Astrocyte of the spinal cord (primary cell): ENCODE measurements around the gene SIX3.

ENCODE experiments used
- DNase-seq: peaks from one replicate; pipeline ENCODE4 v3.0.0; 2011; ENCODE audit warnings: low read depth, low spot score
- H3K4me3 ChIP-seq: 2 replicates; pipeline ENCODE4 v1.5.1; 2011; ENCODE audit warnings: low read depth, mild to moderate bottlenecking, low read length, moderate library complexity
- in situ Hi-C: cut with HindIII; loops from 2 replicates; pipeline ENCODE4 v1.10.0; 2017; ENCODE audit warnings: low sequenced_read_pairs
- TF ChIP-seq, protein P1 (sequence below): IDR thresholded peaks from 2 replicates; pipeline ENCODE4 v1.5.1; 2012; ENCODE audit warnings: low read depth, mild to moderate bottlenecking, low read length, inconsistent platforms

Gene SIX3

DNA sequence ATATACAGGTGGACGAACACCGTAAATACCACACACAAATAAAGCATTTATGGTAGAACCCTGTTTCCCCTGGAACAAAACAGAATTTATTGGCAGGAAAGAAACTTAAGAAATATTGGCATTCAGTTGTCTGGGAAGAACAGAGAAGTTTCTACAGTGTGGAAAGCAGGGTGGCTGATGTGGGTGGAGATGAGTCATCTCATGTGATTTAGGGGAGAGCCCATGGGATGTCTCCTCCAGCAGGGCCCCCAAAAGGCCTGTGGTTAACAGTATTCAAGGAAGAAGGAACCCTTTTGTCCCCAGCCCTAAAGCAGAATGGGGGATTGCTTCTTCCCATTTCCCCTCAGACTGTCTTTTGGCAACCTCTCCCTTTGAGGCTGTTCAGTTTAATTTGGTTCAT is 24.2 kb downstream of the SIX3 start:
- in situ Hi-C loops = no loop called here
- no peak overlapping the region for H3K4me3 ChIP-seq
- DNase-seq = no peak
- TF ChIP-seq, protein P1, sequence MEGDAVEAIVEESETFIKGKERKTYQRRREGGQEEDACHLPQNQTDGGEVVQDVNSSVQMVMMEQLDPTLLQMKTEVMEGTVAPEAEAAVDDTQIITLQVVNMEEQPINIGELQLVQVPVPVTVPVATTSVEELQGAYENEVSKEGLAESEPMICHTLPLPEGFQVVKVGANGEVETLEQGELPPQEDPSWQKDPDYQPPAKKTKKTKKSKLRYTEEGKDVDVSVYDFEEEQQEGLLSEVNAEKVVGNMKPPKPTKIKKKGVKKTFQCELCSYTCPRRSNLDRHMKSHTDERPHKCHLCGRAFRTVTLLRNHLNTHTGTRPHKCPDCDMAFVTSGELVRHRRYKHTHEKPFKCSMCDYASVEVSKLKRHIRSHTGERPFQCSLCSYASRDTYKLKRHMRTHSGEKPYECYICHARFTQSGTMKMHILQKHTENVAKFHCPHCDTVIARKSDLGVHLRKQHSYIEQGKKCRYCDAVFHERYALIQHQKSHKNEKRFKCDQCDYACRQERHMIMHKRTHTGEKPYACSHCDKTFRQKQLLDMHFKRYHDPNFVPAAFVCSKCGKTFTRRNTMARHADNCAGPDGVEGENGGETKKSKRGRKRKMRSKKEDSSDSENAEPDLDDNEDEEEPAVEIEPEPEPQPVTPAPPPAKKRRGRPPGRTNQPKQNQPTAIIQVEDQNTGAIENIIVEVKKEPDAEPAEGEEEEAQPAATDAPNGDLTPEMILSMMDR = no peak

DNA sequence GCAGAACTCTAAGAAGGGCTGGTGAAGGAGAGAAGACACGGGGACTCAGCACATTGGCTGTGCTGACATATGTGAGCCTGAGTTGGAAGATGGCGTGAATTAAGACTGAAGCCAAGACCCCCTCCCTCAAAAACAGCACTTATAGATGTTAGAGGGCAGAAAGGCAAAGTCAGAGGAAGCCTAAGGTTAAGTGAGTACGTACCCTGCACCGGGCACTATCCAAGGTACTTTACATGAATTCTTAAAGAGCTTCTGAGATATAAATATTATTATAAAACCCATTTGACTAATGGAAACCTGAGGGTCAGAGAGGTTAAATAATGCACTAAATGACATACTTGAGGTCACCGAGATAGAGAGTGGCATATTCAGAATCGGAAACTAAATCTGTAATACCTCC is 25.6 kb downstream of the SIX3 start:
- TF ChIP-seq, protein P1 = no peak
- in situ Hi-C loops = no loop called here

DNA sequence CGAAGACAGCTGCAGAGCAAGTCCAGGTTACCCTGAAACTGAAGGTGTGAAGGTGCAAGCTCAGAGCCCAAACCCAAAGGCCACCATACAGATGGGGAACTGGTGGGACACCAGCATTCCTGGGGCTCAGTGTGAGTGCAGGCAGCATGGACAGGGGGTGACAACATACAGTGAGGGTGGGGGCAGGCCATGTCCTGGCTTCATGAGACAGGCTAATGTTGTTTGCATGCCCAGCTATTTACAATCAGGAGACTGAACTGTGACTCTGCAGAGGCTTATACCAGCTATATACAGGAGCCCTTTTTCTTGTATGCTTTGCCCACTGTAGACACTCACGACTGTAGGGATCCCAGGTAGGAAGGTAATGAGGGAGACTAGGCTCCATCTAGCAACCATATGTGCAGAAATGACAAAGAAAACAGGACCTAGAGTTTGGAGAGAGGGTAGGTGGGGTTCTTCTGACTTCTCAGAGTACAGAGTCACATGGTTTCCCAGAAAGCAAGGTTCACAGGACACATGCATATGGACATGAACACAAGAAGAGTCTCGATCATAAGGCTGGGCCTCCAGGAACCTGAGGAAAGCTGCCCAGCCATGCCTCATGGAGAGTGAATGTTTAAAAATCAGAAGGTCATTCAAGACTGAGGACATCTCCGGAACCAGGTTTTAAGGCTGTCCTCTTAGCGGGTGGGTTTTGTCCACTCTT is 26.4 kb downstream of the SIX3 start:
- TF ChIP-seq, protein P1 = no peak
- in situ Hi-C loops = no loop called here
- no peak for DNase-seq
- no peak overlapping the region for H3K4me3 ChIP-seq

More for the DNA sequence above, 25.6 kb downstream of the SIX3 start:
- H3K4me3 ChIP-seq = no peak overlapping the region
- no peak for DNase-seq

DNA sequence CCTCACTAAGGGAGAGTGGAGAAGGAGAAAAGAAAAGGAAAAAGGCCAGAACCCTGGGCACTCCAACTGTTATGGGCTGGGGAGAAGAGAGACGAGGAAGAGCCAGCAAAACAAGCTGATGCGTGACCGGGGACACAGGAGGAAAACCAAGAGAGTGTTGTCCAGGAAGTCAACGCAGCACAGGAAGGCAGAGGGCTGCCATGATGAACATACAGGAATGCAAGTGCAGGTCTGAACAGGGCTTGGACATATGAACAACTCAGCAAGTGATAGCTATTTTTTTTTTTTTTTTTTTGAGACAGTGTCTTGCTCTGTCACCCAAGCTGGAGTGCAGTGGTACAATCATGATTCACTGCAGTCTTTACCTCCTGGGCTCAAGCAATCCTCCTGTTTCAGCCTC is 28.4 kb downstream of the SIX3 start:
- no peak overlapping the region for H3K4me3 ChIP-seq
- in situ Hi-C loops = no loop called here
- no peak for DNase-seq
- TF ChIP-seq, protein P1 = no peak

DNA sequence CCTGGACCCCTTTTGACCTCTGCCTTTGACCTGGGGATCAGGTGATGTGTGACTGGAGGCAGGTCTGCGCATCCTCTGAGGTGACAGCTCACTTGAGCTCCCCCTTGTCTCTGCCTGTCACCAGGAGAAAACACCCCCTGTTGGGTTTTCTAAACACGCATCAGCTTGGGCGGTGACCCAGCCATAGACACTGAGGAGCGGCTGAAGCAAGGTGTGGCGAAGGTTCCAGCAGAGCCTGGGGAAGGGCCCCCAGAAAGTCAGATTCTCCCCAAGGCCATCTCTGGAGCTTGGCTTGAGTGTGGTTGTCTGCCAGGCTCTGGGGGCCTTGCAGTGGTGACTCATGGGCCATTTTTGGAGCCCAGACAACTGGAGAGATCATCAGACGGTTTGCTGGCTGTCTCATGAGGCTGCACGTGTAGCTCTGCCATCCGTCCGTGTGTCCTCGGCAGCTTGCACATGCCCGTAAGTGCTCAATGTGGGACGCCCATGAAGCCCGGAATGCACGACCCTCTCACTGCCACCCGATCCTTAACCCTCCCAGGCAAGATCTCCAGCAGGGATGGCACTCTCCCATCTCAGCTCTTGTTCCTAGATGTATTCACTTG is 29.4 kb downstream of the SIX3 start:
- H3K4me3 ChIP-seq = no peak overlapping the region
- in situ Hi-C loops = no loop called here
- TF ChIP-seq, protein P1 = no peak
- peak; percentile 25 for DNase-seq

DNA sequence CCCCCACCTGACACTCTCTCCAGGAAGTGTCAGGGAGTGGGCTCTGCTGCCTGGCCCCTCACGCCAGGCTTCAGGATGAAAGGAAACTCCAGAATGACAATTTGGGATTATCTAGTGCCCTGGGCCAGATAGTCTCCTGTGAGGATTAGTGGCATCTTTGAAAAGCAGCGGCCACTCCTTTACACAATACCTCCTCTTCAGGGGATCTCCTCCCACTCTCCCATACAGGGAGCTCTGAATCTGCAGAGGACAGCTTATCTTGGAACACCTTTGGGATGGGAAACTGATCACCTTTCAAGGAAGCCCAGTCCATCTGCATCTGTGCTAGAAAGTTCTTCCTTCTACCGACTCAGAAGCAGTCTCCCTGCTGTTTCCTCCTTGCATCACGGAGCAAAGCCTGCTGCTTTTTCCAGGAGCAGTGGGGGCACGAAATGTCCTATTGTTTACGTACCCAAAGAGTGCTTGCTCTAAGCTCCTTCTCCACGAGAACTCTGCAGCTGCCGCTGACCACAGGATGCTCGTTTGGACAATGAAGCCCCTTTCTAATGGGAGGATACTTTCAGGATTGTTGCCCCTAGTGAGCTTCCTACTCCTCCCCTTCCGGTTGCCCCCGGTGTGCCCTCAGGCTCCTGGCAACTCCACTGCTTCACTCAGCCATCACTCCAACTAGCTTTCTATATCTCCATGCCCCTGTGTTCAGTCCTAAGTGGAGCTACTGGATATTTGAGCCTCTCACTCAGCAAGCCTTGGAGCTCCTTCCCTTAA is 31.5 kb downstream of the SIX3 start:
- in situ Hi-C loops = no loop called here
- TF ChIP-seq, protein P1 = no peak
- DNase-seq = no peak
- no peak overlapping the region for H3K4me3 ChIP-seq
